LHCN-M2 (cell line): ENCODE measurements around the gene SENP7. TPM values are rescaled to one million over a fixed set of nuclear protein-coding genes. Genes with fewer than 3 reads are reported as not detected.

ENCODE experiments used
- total RNA-seq: library from RNA; depleted of rRNA; stranded (reverse); fragments of >200 nt; gene quantifications from 2 replicates; pipeline ENCODE4 v1.2.3, GENCODE V29; 2014; rRNA removed

Gene SENP7
- total RNA-seq, 1 experiment from 2014 or later: 9.2 TPM

Other genes starting within 250 kb of the SENP7 start
- 0.19 and 0.23 TPM in 2 replicates for gene IMPG2, start 192.6 kb downstream of the SENP7 start, total RNA-seq
- 35.6 and 37.5 TPM in 2 replicates for gene TRMT10C, start 48.7 kb upstream of the SENP7 start, total RNA-seq
- 75.9 and 82.5 TPM in 2 replicates for gene PCNP, start 61.0 kb upstream of the SENP7 start, total RNA-seq
- gene ZBTB11, start 163.9 kb upstream of the SENP7 start, total RNA-seq: 19.1 and 19.2 TPM in 2 replicates
- gene RPL24, start 173.5 kb upstream of the SENP7 start, total RNA-seq: 965 and 1,197 TPM in 2 replicates
- gene CEP97, start 211.4 kb upstream of the SENP7 start, total RNA-seq: 26.1 and 28.8 TPM in 2 replicates